ENCODE data around the gene SLC17A6.

DNA sequence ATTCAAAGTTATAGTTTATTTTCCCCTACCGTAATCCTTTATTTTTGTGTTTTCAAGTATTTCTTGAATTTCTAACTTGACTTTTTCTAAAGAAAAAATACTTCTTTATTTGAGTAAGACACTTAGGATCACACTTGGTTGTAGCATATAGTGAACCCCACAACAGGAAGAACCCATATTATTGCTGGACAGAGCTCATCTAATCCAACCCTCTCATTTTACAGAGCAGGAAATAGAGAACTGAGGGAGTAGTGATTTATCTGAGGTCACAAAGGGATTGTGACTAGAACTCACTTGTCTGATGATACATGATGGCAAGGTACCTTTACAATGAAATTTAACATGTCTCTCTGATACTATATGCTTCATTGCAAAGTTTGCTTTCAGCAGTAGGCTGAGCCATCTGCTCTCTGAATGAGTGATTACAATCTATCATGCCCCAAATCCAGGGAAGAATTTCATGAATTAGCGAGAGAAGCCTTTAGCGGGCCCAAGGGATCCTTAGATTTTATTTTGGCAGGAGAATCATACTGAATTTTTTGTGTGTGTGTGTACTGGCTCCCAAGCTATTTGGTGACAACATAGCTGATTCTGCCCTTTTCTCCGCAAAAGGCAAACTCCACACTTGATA lies 9.8 kb downstream of the SLC17A6 start:
- TF ChIP-seq ZFX (IDR thresholded peaks at IDR 0.05; ENCODE audit: borderline replicate concordance) (no peak), CTCF (IDR thresholded peaks at IDR 0.05) (no peak)

All from 22Rv1 (cell line).